PC-3 (cell line): ENCODE measurements around the gene PLXDC1.

ENCODE experiments used
- EZH2 ChIP-seq: fragments of 300-600 bp; sonication (generic); IDR thresholded peaks from one replicate; pipeline ENCODE4 v1.6.1; 2017; ENCODE audit warnings: antibody characterized with exemption, mild to moderate bottlenecking, low read length; ENCODE audit not compliant: unreplicated experiment
- EZH2phosphoT487 ChIP-seq: fragments of 300-600 bp; sonication (generic); IDR thresholded peaks from 2 replicates; pipeline ENCODE4 v1.6.1; 2018; ENCODE audit warnings: mild to moderate bottlenecking, antibody characterized with exemption, low read length, borderline replicate concordance
- TF ChIP-seq, protein P1 (sequence below): fragments of 300-600 bp; sonication (generic); conservative IDR thresholded peaks from 2 replicates; pipeline ENCODE4 v1.5.1; 2017; ENCODE audit warnings: antibody characterized with exemption, low read depth, mild to moderate bottlenecking, low read length

DNA sequence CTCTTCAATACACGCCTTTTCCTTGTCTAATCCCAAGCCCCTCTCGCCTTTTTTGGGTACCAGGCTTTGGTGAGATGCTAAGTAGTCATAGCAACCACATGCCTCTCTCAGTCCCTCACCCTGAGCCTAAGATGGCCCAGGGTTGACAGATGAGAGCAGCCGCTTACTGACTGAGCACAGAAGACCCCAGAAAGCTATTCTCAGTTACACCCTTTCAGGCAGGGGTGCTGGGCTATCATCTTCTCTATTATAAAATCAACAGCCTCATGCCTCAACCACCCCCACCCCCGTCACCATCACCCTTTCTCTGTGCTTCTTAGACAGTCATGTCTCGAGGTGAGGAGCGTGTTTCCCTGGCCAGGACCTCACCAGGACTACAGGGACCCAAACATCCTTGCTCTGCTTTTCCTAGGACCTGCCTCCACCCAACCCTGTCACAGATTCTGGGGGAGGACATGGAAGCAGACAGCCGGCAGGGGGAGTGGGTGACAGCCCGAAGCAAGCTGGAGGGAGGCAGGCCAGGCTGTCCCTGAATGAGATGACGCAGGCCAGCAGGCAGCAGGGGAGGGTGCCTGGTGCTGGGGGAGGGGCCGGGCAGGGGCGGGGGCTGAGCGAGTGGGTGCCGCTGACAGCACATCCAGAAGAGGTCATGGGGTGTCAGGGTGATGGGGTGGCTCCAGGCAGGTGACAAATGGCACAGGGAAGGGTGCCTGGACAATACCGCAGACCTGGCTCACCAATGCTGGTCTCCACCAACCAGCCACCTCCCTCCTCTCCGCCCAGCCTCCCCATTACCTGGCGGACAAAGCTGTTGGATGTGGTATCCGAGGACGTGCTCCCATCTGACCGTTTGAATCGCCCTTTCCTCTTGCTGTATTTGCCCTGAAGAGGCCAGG, 42.9 kb upstream of the PLXDC1 start:
- TF ChIP-seq, protein P1, sequence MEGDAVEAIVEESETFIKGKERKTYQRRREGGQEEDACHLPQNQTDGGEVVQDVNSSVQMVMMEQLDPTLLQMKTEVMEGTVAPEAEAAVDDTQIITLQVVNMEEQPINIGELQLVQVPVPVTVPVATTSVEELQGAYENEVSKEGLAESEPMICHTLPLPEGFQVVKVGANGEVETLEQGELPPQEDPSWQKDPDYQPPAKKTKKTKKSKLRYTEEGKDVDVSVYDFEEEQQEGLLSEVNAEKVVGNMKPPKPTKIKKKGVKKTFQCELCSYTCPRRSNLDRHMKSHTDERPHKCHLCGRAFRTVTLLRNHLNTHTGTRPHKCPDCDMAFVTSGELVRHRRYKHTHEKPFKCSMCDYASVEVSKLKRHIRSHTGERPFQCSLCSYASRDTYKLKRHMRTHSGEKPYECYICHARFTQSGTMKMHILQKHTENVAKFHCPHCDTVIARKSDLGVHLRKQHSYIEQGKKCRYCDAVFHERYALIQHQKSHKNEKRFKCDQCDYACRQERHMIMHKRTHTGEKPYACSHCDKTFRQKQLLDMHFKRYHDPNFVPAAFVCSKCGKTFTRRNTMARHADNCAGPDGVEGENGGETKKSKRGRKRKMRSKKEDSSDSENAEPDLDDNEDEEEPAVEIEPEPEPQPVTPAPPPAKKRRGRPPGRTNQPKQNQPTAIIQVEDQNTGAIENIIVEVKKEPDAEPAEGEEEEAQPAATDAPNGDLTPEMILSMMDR = no peak
- TF ChIP-seq EZH2 = no peak
- TF ChIP-seq EZH2phosphoT487 = no peak
